A172 (cell line): ENCODE results near the gene LDLRAD2. TPM values are rescaled to one million over a fixed set of nuclear protein-coding genes. Genes with fewer than 3 reads are reported as not detected.

Source experiments
- DNase-seq: peaks from one replicate; pipeline ENCODE4 v3.0.0-alpha.2; 2015; ENCODE audit warnings: low spot score
- total RNA-seq: library from RNA; depleted of rRNA; stranded (reverse); fragments of >200 nt; shearing (Covaris generic); gene quantifications from 2 replicates; pipeline ENCODE4 v1.2.3, GENCODE V29; 2014; rRNA removed

Gene LDLRAD2
- total RNA-seq, 1 experiment from 2014 or later = not detected

GRCh38 chr1:21860971-21861370 is 48.9 kb downstream of the LDLRAD2 start:
- no peak for DNase-seq

DNA sequence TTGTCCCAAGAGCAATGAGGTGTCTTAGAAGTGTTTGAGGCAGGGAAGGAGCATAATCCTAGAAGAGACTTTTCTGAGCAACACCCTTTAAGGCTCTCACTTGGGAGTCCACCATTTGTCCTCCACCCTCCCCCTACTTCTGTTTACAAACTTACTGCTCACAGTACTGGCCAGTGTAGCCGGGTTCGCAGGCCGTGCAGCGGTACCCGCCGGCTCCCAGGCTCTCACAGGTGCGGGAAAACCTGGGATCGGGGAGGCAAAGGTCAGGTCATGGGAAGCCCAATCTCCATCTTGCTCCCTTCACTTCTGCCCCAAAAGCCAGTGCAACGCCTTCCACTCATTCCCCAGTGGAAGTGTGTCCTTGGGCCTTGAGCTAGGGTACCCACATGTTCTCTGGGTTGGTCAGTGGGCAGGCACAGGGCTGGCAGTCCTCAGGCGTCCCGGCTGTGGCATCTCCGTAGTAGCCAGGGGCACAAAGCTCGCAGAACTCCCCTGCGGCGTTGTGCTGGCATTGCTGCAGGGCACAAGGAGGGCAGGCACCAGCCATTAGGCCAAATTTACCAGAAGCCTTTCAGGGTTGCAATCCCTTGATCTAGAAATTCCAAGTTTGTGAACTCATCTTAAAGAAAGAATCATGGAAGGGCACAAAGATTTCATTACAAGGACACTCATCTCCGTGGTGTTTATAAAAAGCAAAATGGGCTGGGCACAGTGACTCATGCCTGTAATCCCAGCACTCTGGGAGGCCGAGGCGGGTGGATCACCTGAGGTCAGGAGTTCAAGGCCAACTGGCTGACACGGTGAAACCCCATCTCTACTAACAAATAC is 49.8 kb downstream of the LDLRAD2 start:
- DNase-seq = peak; percentile 79

DNA sequence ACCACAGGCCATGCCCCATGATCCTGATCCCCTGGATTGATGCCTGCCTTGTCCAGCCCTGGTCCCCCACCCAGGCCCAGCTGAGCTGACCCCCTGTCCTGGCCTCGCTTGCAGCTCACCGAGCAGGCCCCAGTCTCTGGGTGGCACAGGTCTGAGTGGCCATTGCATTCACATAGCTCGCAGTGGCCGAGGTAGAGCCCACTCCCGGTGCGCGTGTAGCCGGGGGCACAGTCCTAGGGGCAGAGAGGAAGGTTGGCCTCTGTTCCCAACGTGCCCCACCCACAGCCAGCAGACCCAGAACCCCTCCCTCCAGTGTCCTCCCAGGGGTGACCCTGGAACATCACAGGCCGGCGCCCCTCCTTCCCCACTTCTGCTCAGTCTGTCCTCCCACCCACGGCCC is 51.9 kb downstream of the LDLRAD2 start:
- DNase-seq = no peak

- DNase-seq = no peak
Observed at GRCh38 chr1:21864730-21865129, 52.7 kb downstream of the LDLRAD2 start.

GRCh38 chr1:21865609-21865942 is 53.5 kb downstream of the LDLRAD2 start:
- no peak for DNase-seq

DNA sequence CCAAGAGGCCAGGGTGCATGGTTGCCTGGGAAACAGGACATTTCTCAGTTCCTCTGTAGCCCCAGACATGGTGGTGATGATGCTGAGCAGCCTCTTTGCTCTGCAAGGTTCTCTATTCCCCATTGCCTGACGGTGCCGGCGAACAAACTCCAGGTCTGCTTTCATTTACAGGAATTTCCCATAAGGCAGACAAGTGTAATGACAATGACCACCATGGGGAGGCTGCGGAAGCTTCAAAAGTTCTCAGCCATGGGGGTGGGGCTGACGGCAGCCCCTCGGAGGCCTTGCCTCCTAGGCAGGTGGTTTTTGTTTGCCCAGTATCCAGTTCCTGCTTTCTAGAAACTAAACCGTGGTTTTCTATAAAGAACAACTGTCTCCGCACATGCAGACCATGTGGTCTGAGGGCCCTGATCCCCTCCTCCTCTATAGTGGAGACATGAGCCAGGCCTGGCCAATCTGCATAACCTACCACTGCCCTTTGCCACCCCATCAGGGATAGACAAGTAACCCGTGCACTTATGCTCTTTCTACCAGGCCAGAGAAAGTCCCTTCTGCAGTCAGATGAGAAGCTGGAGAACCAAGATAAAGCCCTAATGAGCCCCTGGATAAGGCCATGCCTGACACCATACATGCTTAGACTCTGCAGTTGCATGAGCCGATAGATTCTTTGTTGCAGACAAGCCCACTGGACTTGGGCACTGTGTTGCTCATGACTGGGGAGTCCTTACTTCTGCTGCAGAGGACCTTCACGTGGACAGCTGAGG is 54.1 kb downstream of the LDLRAD2 start:
- DNase-seq = no peak

- no peak for DNase-seq
Observed at GRCh38 chr1:21866707-21867043, 54.6 kb downstream of the LDLRAD2 start.

DNA sequence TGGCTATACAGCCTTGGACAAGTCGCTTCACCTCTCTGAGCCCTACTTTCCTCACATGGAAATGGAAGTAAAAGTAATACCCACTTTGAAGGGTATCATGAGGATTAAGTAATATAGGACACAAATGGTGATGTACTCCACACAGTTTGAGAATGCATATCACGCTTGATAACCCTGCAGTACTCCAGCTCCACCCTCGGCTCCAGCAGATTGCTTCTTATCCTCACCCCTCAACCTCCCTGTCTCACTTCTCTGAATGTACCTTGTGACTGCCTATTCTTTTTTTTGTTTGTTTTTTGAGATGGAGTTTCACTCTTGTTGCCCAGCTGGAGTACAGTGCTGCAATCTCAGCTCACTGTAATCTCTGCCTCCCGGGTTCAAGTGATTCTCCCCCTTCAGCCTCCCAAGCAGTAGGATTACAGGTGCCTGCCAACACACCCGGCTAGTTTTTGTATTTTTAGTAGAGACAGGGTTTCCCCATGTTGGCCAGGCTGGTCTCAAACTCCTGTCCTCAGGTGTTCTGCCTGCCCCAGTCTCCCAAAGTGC is 55.5 kb downstream of the LDLRAD2 start:
- DNase-seq = no peak

- no peak for DNase-seq
Observed at GRCh38 chr1:21868482-21868881, 56.4 kb downstream of the LDLRAD2 start.

- DNase-seq = no peak
Observed at GRCh38 chr1:21868941-21869454, 56.9 kb downstream of the LDLRAD2 start.

DNA sequence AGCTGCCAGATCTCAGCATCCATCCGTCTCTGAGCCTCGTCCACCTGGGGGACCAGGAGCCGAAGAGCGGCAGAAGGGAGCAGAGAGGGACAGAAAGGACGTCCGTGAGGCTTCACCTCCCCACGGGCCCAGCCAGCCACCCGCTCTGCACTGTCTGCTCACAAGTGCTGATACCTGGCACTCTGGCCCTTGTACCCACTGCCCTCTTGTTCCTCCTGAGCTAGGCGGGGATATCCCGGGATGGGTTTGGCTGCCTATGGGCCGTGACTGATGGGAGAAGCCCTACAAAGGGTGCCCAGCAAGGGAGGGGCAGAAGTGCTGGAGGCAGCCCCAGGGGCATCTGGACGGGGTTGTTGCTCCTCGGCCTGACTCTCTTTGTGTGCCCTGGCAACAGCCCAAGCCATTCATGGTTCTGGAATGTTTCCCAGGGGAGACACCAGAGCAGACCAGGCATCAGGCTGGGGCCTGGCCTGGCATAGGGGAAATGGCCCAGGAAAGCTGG is 57.6 kb downstream of the LDLRAD2 start:
- peak; percentile 80 for DNase-seq

DNA sequence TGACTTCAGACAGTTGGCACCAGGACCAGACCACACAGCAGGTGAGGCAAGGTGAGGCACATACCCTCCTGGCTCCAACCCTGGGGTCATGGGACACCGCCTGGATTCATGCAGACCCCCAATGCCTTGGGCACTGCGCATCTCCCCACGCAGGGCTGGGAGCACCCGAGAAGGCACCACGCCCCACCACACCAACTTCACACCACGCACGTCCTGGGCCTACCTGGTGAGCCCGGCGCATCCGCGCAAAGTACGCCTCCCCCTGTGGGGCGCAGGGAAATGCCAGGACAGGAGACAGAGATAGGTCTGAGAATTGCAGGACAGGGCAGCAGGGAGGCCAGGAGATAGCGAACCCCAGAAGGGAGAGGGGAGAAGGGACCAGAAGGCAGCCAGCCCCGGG is 58.5 kb downstream of the LDLRAD2 start:
- no peak for DNase-seq

DNA sequence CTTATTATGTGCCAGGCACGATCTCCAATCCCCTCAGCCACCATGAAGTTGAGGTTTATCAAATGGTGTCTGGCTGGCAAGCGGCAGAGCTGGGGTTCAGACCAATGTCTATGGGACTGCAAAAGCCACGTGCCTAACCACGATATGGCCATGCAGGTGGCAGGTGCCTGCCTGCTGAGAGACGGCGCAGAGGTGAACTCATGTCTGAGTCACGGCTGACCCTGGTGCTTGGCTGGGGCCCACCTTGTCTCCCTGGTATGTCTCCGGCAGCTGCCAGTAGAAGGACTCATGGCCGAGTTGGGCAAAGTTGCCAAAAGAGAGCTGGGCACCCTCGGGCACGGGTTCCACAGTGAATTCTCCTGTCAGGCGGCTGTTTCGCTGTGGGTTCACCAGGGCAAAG is 59.9 kb downstream of the LDLRAD2 start:
- peak; percentile 11 for DNase-seq

GRCh38 chr1:21872445-21873079 is 60.5 kb downstream of the LDLRAD2 start:
- no peak for DNase-seq

GRCh38 chr1:21873174-21873573 is 61.1 kb downstream of the LDLRAD2 start:
- no peak for DNase-seq

DNA sequence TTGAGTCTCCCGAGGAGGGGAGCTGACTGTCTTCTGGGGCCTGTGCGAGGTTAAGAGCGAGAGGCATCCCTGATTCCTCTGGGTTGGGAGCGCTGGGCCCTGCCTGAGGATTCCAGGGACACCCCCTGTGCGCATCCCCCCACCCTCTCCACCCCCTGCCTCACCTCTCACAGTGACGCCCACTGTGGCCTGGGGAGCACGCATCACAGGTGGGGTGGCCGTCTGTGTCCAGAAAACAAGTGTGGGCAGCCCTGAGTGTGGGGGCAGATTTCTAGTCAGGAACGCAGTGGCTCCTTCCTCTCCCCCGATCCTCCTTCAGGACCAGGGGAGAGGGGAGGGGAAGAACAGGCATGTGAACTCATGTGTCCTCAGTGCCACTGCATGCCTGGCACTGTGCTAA is 61.7 kb downstream of the LDLRAD2 start:
- no peak for DNase-seq

- no peak for DNase-seq
Observed at GRCh38 chr1:21874328-21874727, 62.3 kb downstream of the LDLRAD2 start.

Other genes starting within 250 kb of the LDLRAD2 start
- 0.93 and 1.1 TPM in 2 replicates for gene RAP1GAP, start 142.9 kb upstream of the LDLRAD2 start, total RNA-seq
- 16.0 and 22.8 TPM in 2 replicates for gene USP48, start 29.1 kb upstream of the LDLRAD2 start, total RNA-seq
- 17.9 and 18.3 TPM in 2 replicates for gene HSPG2, start 125.0 kb downstream of the LDLRAD2 start, total RNA-seq
- not detected in 2 replicates for gene CELA3B, start 164.8 kb downstream of the LDLRAD2 start, total RNA-seq
- not detected in 2 replicates for gene CELA3A, start 189.4 kb downstream of the LDLRAD2 start, total RNA-seq
- gene CDC42, start 240.4 kb downstream of the LDLRAD2 start, total RNA-seq = 260 and 289 TPM in 2 replicates